AG10803 (cell line): ENCODE measurements around the gene TMEM50B.

Source experiments
- DNase-seq: peaks from one replicate; pipeline ENCODE4 v3.0.0; 2010; ENCODE audit warnings: low read depth
- H3K4me3 ChIP-seq: 2 replicates; pipeline ENCODE4 v1.5.1; 2011; ENCODE audit warnings: mild to moderate bottlenecking, low read length, control low read depth
- TF ChIP-seq, protein P1 (sequence below): conservative IDR thresholded peaks from 2 replicates; pipeline ENCODE4 v1.5.1; 2011; ENCODE audit warnings: mild to moderate bottlenecking, low read length, control low read depth, inconsistent platforms

Gene TMEM50B

DNA sequence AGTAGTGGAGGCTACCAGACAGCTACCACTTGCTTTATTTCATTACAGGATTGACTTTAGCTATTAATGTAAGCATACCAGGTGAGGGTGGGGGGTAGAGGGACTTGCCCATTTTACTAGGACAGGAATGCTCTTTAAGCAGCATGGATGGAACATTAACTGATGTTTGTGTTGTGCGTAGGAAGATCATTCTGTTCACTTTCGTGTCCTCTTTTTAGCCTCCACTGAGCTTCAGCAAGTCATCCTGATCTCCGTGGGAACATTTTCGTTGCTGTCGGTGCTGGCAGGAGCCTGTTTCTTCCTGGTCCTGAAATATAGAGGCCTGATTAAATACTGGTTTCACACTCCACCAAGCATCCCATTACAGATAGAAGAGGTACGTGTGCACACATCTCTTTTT is 47.3 kb downstream of the TMEM50B start:
- TF ChIP-seq, protein P1, sequence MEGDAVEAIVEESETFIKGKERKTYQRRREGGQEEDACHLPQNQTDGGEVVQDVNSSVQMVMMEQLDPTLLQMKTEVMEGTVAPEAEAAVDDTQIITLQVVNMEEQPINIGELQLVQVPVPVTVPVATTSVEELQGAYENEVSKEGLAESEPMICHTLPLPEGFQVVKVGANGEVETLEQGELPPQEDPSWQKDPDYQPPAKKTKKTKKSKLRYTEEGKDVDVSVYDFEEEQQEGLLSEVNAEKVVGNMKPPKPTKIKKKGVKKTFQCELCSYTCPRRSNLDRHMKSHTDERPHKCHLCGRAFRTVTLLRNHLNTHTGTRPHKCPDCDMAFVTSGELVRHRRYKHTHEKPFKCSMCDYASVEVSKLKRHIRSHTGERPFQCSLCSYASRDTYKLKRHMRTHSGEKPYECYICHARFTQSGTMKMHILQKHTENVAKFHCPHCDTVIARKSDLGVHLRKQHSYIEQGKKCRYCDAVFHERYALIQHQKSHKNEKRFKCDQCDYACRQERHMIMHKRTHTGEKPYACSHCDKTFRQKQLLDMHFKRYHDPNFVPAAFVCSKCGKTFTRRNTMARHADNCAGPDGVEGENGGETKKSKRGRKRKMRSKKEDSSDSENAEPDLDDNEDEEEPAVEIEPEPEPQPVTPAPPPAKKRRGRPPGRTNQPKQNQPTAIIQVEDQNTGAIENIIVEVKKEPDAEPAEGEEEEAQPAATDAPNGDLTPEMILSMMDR, result no peak
- no peak overlapping the region for H3K4me3 ChIP-seq
- DNase-seq, result no peak

- TF ChIP-seq, protein P1, result no peak
- DNase-seq, result no peak
- no peak overlapping the region for H3K4me3 ChIP-seq
Observed at GRCh38 chr21:33430858-33431257, 48.9 kb downstream of the TMEM50B start.

GRCh38 chr21:33428669-33429068 is 51.1 kb downstream of the TMEM50B start:
- H3K4me3 ChIP-seq, result no peak overlapping the region
- TF ChIP-seq, protein P1, result no peak
- peak; percentile 28 for DNase-seq

GRCh38 chr21:33427051-33427450 is 52.7 kb downstream of the TMEM50B start:
- TF ChIP-seq, protein P1, result no peak
- DNase-seq, result no peak

GRCh38 chr21:33425825-33426224 is 53.9 kb downstream of the TMEM50B start:
- no peak for DNase-seq
- TF ChIP-seq, protein P1, result no peak
- H3K4me3 ChIP-seq, result no peak overlapping the region

More at GRCh38 chr21:33427051-33427450, 52.7 kb downstream of the TMEM50B start:
- no peak overlapping the region for H3K4me3 ChIP-seq

- no peak overlapping the region for H3K4me3 ChIP-seq
- DNase-seq, result no peak
- TF ChIP-seq, protein P1, result no peak
Observed at GRCh38 chr21:33424214-33424613, 55.6 kb downstream of the TMEM50B start.

- TF ChIP-seq, protein P1, result no peak
- DNase-seq, result no peak
- no peak overlapping the region for H3K4me3 ChIP-seq
Observed at GRCh38 chr21:33421713-33422393, 57.9 kb downstream of the TMEM50B start.
